ENCODE results near the gene ZCCHC13. TPM values are rescaled to one million over a fixed set of nuclear protein-coding genes. Genes with fewer than 3 reads are reported as not detected.

The ZCCHC13 gene
- total and polyA plus RNA-seq, 4 donors: not detected

GRCh38 chrX:74286950-74287740 lies 16.8 kb upstream of the ZCCHC13 start:
- Histone ChIP-seq H3K27ac (ENCODE audit: low read depth in 1 of 2, low read length in 2 of 2) (no peak overlapping the region), H3K9ac (ENCODE audit: low read depth in 1 of 2, low read length in 2 of 2) (no peak overlapping the region), H3K27me3 (ENCODE audit: control insufficient read depth in 4 of 4, insufficient read depth in 4 of 4, low read length in 3 of 4) (no peaks in the 10 kb centered on the region), H3K36me3 (ENCODE audit: control insufficient read depth in 4 of 4, insufficient read depth in 3 of 4, low read depth in 1 of 4, low read length in 3 of 4) (peaks cover 0 to 2% (median under 1%) of the 10 kb centered on the region in 4 donors), H3K9me3 (ENCODE audit: control insufficient read depth in 4 of 4, low read length in 3 of 4) (no peaks in the 10 kb centered on the region), H3K4me1 (ENCODE audit: control insufficient read depth in 4 of 4, insufficient read depth in 4 of 4, low read length in 3 of 4) (peaks cover 0 to 9% (median 5%) of the 10 kb centered on the region in 4 donors), H3K4me3 (ENCODE audit: low read depth in 1 of 3, low read length in 3 of 3) (no peak overlapping the region)
- TF ChIP-seq ATF3 (IDR thresholded peaks at IDR 0.05): no peak
- TF ChIP-seq FOXA2 (IDR thresholded peaks at IDR 0.05): no peak
- no peak for TF ChIP-seq RAD21 (IDR thresholded peaks at IDR 0.05)
- no peak for TF ChIP-seq MAX (IDR thresholded peaks at IDR 0.05)
- TF ChIP-seq GABPA (IDR thresholded peaks at IDR 0.05 in 1 of 2, conservative IDR thresholded peaks at IDR 0.05 in 1 of 2): no peak
- TF ChIP-seq RXRA (IDR thresholded peaks at IDR 0.05): no peak
- no peak for TF ChIP-seq EGR1 (IDR thresholded peaks at IDR 0.05; ENCODE audit: low read depth in 2 of 2)
- TF ChIP-seq HNF4A (conservative IDR thresholded peaks at IDR 0.05): no peak
- no peak for TF ChIP-seq HNF4G (IDR thresholded peaks at IDR 0.05)
- TF ChIP-seq YY1 (IDR thresholded peaks at IDR 0.05): no peak
- TF ChIP-seq NR2F2 (IDR thresholded peaks at IDR 0.05): no peak
- TF ChIP-seq JUND (IDR thresholded peaks at IDR 0.05): no peak
- no peak for TF ChIP-seq TAF1 (conservative IDR thresholded peaks at IDR 0.05)
- no peak for TF ChIP-seq SP1 (IDR thresholded peaks at IDR 0.05)
- no peak for TF ChIP-seq CTCF (IDR thresholded peaks at IDR 0.05; ENCODE audit: low read depth, low read length, missing input control)
- WGBS: 92% methylated on average over 5 of the region's 5 CpGs
- DNase-seq (ENCODE audit: low spot score): no peak

- Histone ChIP-seq H3K9ac (ENCODE audit: low read depth in 1 of 2, low read length in 2 of 2) (peak overlapping the region; percentile 80 to 99), H3K9me3 (ENCODE audit: control insufficient read depth in 4 of 4, low read length in 3 of 4) (peaks cover 0 to 4% (median 0%) of the 10 kb centered on the region in 4 donors), H3K36me3 (ENCODE audit: control insufficient read depth in 4 of 4, insufficient read depth in 3 of 4, low read depth in 1 of 4, low read length in 3 of 4) (no peaks in the 10 kb centered on the region), H3K4me1 (ENCODE audit: control insufficient read depth in 4 of 4, insufficient read depth in 4 of 4, low read length in 3 of 4) (peaks cover 0 to 16% (median 9%) of the 10 kb centered on the region in 4 donors), H3K27me3 (ENCODE audit: control insufficient read depth in 4 of 4, insufficient read depth in 4 of 4, low read length in 3 of 4) (peaks cover 0 to 2% (median 0%) of the 10 kb centered on the region in 4 donors), H3K4me3 (ENCODE audit: low read depth in 1 of 3, low read length in 3 of 3) (peak overlapping the region; percentile 69 to 94 (median 76)), H3K27ac (ENCODE audit: low read depth in 1 of 2, low read length in 2 of 2) (peak overlapping the region; percentile 91 to 98)
- under 1% methylated on average over 6 of the region's 6 CpGs for WGBS
- DNase-seq (ENCODE audit: low spot score): no peak
- TF ChIP-seq RXRA (IDR thresholded peaks at IDR 0.05): no peak
- peak in 1 of 2 donors; percentile 48 for TF ChIP-seq HNF4A (conservative IDR thresholded peaks at IDR 0.05)
- no peak for TF ChIP-seq RAD21 (IDR thresholded peaks at IDR 0.05)
These were observed 12.4 kb upstream of the ZCCHC13 start for GRCh38 chrX:74291577-74291963.
